ENCODE results near the gene CR1. TPM values are rescaled to one million over a fixed set of nuclear protein-coding genes. Genes with fewer than 3 reads are reported as not detected.
A peak's percentile ranks its signal among the peaks of the same experiment; 100 is the strongest.

Gene CR1
- total and polyA plus RNA-seq, 2 donors (not counting 3 experiments of a cell fraction or from before 2014, with no cell fraction given): not detected

- Histone ChIP-seq H3K4me3 (replicated peaks in 1 of 3; ENCODE audit: insufficient read depth in 1 of 3, low read depth in 1 of 3, low read length in 3 of 3) (no peak overlapping the region), H3K9me3 (replicated peaks; ENCODE audit: control insufficient read depth, insufficient read depth, low read length) (no peaks in the 10 kb centered on the region), H3K79me2 (ENCODE audit: control insufficient read depth, insufficient read depth, low read length) (no peaks in the 10 kb centered on the region), H3K4me1 (ENCODE audit: control insufficient read depth, extremely low read depth, insufficient read depth, low read length) (no peaks in the 10 kb centered on the region), H3K4me2 (ENCODE audit: insufficient read depth, low read length) (no peak overlapping the region), H3K27ac (ENCODE audit: insufficient read depth, low read depth, low read length) (no peak overlapping the region), H3K9ac (replicated peaks; ENCODE audit: extremely low read depth, insufficient read depth, low read length) (no peak overlapping the region), H3K27me3 (ENCODE audit: control insufficient read depth in 2 of 2, insufficient read depth in 2 of 2, low read length in 2 of 2) (peaks cover 39 to 73% of the 10 kb centered on the region in 2 experiments), H3K36me3 (ENCODE audit: control insufficient read depth in 2 of 2, extremely low read depth in 1 of 2, insufficient read depth in 2 of 2, low read length in 2 of 2) (no peaks in the 10 kb centered on the region), H4K20me1 (replicated peaks; ENCODE audit: control insufficient read depth, extremely low read depth, insufficient read depth, low read length) (no peaks in the 10 kb centered on the region), H3K9me1 (replicated peaks; ENCODE audit: control insufficient read depth, extremely low read depth, insufficient read depth, low read length) (no peaks in the 10 kb centered on the region), H2AFZ (ENCODE audit: low read depth, low read length) (no peak overlapping the region)
- ChIA-PET CTCF (no interaction called here), POLR2A (no interaction called here)
- intact Hi-C loops (cut with micrococcal nuclease): no loop called here
- no peak for FAIRE-seq
- dilution Hi-C loops (cut with MboI; ENCODE audit: extremely low pct_ligation_motif_present, low sequenced_read_pairs): no loop called here
- no TSS peak for BruUV-seq (replicated peaks)
- DNase-seq (ENCODE audit: low read depth, low spot score): no peak
- no peak for TF ChIP-seq EZH2 (IDR thresholded peaks at IDR 0.05; ENCODE audit: borderline replicate concordance, low read depth, low read length, severe bottlenecking)
- TF ChIP-seq POLR2A (IDR thresholded peaks at IDR 0.05; ENCODE audit: low read depth, low read length): no peak
- TF ChIP-seq MAX (IDR thresholded peaks at IDR 0.05; ENCODE audit: insufficient read depth, insufficient read length): no peak
Measured at GRCh38 chr1:207453710-207454045, 42.3 kb upstream of the CR1 start.

- POLR2A ChIA-PET: no interaction called here
- FAIRE-seq (no peak), DNase-seq (ENCODE audit: low read depth, low spot score) (no peak)
- Histone ChIP-seq H4K20me1 (replicated peaks; ENCODE audit: control insufficient read depth, extremely low read depth, insufficient read depth, low read length) (no peaks in the 10 kb centered on the region), H3K27me3 (ENCODE audit: control insufficient read depth in 2 of 2, insufficient read depth in 2 of 2, low read length in 2 of 2) (peaks cover 37 to 71% of the 10 kb centered on the region in 2 experiments), H3K9me1 (replicated peaks; ENCODE audit: control insufficient read depth, extremely low read depth, insufficient read depth, low read length) (no peaks in the 10 kb centered on the region), H3K79me2 (ENCODE audit: control insufficient read depth, insufficient read depth, low read length) (no peaks in the 10 kb centered on the region), H3K9me3 (replicated peaks; ENCODE audit: control insufficient read depth, insufficient read depth, low read length) (no peaks in the 10 kb centered on the region), H3K36me3 (ENCODE audit: control insufficient read depth in 2 of 2, extremely low read depth in 1 of 2, insufficient read depth in 2 of 2, low read length in 2 of 2) (no peaks in the 10 kb centered on the region), H3K4me2 (ENCODE audit: insufficient read depth, low read length) (no peak within 1 kb of the TSS), H3K4me1 (ENCODE audit: control insufficient read depth, extremely low read depth, insufficient read depth, low read length) (no peaks in the 10 kb centered on the region), H2AFZ (ENCODE audit: low read depth, low read length) (no peak within 1 kb of the TSS), H3K27ac (ENCODE audit: insufficient read depth, low read depth, low read length) (no peak within 1 kb of the TSS), H3K9ac (replicated peaks; ENCODE audit: extremely low read depth, insufficient read depth, low read length) (no peak within 1 kb of the TSS), H3K4me3 (replicated peaks in 1 of 3; ENCODE audit: insufficient read depth in 1 of 3, low read depth in 1 of 3, low read length in 3 of 3) (no peak within 1 kb of the TSS)
- CTCF ChIA-PET: no interaction called here
- dilution Hi-C loops (cut with MboI; ENCODE audit: extremely low pct_ligation_motif_present, low sequenced_read_pairs): no loop called here
- no TSS peak for BruUV-seq (replicated peaks)
- no peak for TF ChIP-seq GATA2 (IDR thresholded peaks at IDR 0.05; ENCODE audit: insufficient read depth, insufficient read length, low read depth, low read length)
- peak; percentile 98 for TF ChIP-seq EZH2 (IDR thresholded peaks at IDR 0.05; ENCODE audit: borderline replicate concordance, low read depth, low read length, severe bottlenecking)
- intact Hi-C loops (cut with micrococcal nuclease): no loop called here
Measured at GRCh38 chr1:207454046-207454964, 41.7 kb upstream of the CR1 start, which contains the start of gene CR2. Gene CR2 (plus strand): TSS chr1:207454328. CDS start chr1:207454419, 91 bp downstream.
